Measurements from ENCODE around the gene ST3GAL5.
A peak's percentile ranks its signal among the peaks of the same experiment; 100 is the strongest.

Gene ST3GAL5

GRCh38 chr2:85854897-85855296, 33.9 kb downstream of the ST3GAL5 start:
- no peak overlapping the region for H3K9ac ChIP-seq
- peaks cover 23 to 42% (median 35%) of the 10 kb centered on the region in 10 experiments for H3K4me1 ChIP-seq
- H3K36me3 ChIP-seq = peaks cover 19 to 88% (median 38%) of the 10 kb centered on the region in 11 experiments; a peak in 20 of 22 replicates
- peaks cover 21 to 31% (median 26%) of the 10 kb centered on the region in 11 experiments for H3K9me3 ChIP-seq (replicated peaks in 1 of 11)
- no peaks in the 10 kb centered on the region for H4K20me1 ChIP-seq
- peak overlapping the region in 9 of 11 experiments; percentile 67 to 86 (median 83); a peak in 14 of 22 replicates for H3K27ac ChIP-seq
- peak overlapping the region in 7 of 11 experiments; percentile 71 to 90 (median 84); a peak in 8 of 22 replicates for H3K4me2 ChIP-seq
- TF ChIP-seq Cebpa-rat (IDR thresholded peaks at IDR 0.05) = no peak
- H3K27me3 ChIP-seq = no peaks in the 10 kb centered on the region
- peak overlapping the region in 1 of 10 experiments; percentile 14; a peak in 1 of 20 replicates for H3K4me3 ChIP-seq

DNA sequence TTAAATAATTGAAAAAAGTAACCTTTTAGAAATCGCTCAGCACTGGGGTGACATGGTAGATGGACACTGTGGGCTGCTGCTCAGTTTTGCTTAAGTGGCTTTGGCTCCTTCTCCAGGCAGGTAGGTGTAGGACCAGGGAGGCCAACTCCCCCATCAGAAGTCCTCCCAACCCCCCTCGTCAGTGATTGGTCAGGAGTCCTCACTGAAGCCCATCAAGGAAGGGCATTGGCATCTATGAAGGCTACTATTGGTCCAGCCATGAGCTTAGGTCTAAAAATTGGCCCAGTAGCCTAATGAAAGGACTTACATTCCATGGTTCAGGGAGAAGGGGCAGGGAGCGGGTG, 34.7 kb downstream of the ST3GAL5 start:
- peak overlapping the region; percentile 53 to 86 (median 79) for H3K27ac ChIP-seq
- peak overlapping the region in 9 of 10 experiments; percentile 0 to 44 (median 24); a peak in 10 of 20 replicates for H3K4me3 ChIP-seq
- H3K36me3 ChIP-seq = peaks cover 19 to 88% (median 34%) of the 10 kb centered on the region in 11 experiments; a peak in 20 of 22 replicates
- no peaks in the 10 kb centered on the region for H4K20me1 ChIP-seq
- peaks cover 23 to 42% (median 35%) of the 10 kb centered on the region in 10 experiments for H3K4me1 ChIP-seq
- H3K9ac ChIP-seq = peak overlapping the region; percentile 14 to 74 (median 58); a peak in 18 of 22 replicates
- TF ChIP-seq Cebpa-rat (IDR thresholded peaks at IDR 0.05) = no peak
- peak overlapping the region; percentile 71 to 90 (median 84) for H3K4me2 ChIP-seq
- peaks cover 21 to 31% (median 26%) of the 10 kb centered on the region in 11 experiments for H3K9me3 ChIP-seq (replicated peaks in 1 of 11)
- H3K27me3 ChIP-seq = no peaks in the 10 kb centered on the region

DNA sequence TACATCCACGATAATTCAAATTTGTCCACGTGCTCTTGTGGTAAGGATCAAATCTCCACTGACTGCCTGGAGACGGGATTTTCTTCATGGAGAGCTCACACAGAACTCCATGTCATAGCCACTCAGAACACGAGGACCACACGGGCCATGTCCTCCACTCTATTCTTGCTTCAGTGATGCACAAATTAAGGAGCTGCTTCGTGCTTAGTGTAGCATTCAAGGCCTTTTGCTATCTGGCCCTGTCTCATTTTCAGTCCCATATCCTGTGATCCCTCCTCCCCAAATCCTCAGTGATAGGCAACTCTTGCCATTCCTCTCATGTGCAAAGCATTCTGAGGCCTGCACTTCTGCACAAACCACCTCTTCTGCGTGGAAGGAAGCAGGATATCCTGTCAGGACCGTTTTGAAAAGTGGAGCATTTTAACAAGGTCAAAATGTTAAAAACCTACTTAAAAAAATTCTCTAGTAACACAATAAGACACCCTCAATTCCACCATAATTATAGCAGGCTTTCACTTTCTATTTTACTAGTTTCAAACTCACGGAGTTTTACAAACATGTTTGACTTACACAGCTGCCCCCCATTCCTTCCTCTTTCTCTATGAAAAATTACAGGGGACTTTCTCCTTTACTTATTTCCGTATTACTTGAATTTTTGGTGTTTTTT, 35.2 kb downstream of the ST3GAL5 start:
- peaks cover 21 to 31% (median 26%) of the 10 kb centered on the region in 11 experiments for H3K9me3 ChIP-seq (replicated peaks in 1 of 11)

DNA sequence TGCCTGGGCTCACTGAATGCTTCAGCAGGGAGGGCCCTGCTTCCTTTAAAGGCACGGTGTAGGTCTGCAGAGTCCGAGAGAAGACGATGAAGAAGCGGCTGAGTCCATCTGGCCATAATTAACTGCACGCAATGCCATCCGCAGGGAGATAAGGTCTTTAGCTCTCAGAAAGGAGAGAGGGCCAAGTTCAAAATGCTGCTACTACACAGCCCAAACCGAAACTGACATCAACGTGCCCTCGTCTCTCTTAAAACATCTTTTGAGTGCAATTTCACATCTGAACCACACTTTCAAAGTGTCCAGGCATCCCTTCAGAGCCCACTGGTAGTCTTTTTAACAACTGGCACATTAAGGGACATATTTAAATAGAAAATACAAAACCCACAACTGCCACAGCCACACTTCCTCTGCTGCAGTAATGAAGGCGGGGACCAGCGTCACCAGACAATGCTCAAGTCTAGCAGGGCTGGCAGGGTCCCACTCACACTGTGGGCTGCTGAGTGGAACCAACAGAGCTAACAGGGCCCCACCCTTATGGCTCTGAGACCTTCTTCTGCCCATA, 35.8 kb downstream of the ST3GAL5 start:
- H3K36me3 ChIP-seq = peaks cover 19 to 87% (median 29%) of the 10 kb centered on the region in 11 experiments; a peak in 19 of 22 replicates
- H3K9me3 ChIP-seq (replicated peaks in 1 of 11) = peaks cover 21 to 31% (median 26%) of the 10 kb centered on the region in 11 experiments
- H3K4me2 ChIP-seq = peak overlapping the region; percentile 71 to 90 (median 84)
- no peak for TF ChIP-seq Cebpa-rat (IDR thresholded peaks at IDR 0.05)
- H3K4me3 ChIP-seq = peak overlapping the region in 5 of 10 experiments; percentile 0 to 40 (median 35); a peak in 5 of 20 replicates
- peak overlapping the region; percentile 53 to 86 (median 79) for H3K27ac ChIP-seq
- H3K9ac ChIP-seq = peak overlapping the region; percentile 14 to 74 (median 58); a peak in 21 of 22 replicates
- H3K27me3 ChIP-seq = no peaks in the 10 kb centered on the region
- H3K4me1 ChIP-seq = peaks cover 23 to 42% (median 35%) of the 10 kb centered on the region in 10 experiments
- H4K20me1 ChIP-seq = no peaks in the 10 kb centered on the region

More for the DNA sequence above, 35.2 kb downstream of the ST3GAL5 start:
- H3K36me3 ChIP-seq = peaks cover 19 to 88% (median 31%) of the 10 kb centered on the region in 11 experiments; a peak in 19 of 22 replicates
- peaks cover 23 to 42% (median 35%) of the 10 kb centered on the region in 10 experiments for H3K4me1 ChIP-seq
- H3K27ac ChIP-seq = peak overlapping the region; percentile 53 to 86 (median 79)
- H3K9ac ChIP-seq = peak overlapping the region; percentile 14 to 74 (median 58); a peak in 21 of 22 replicates
- peak overlapping the region; percentile 71 to 90 (median 84) for H3K4me2 ChIP-seq
- peak overlapping the region; percentile 0 to 44 (median 24); a peak in 11 of 20 replicates for H3K4me3 ChIP-seq
- no peaks in the 10 kb centered on the region for H4K20me1 ChIP-seq
- TF ChIP-seq Cebpa-rat (IDR thresholded peaks at IDR 0.05) = no peak
- H3K27me3 ChIP-seq = no peaks in the 10 kb centered on the region

- Histone ChIP-seq H4K20me1 (no peaks in the 10 kb centered on the region), H3K36me3 (peaks cover 19 to 87% (median 30%) of the 10 kb centered on the region in 11 experiments; a peak in 19 of 22 replicates), H3K4me1 (peaks cover 23 to 42% (median 35%) of the 10 kb centered on the region in 10 experiments), H3K4me3 (no peak overlapping the region), H3K27ac (peak overlapping the region in 10 of 11 experiments; percentile 53 to 86 (median 81); a peak in 17 of 22 replicates), H3K9me3 (replicated peaks in 1 of 11) (peaks cover 21 to 31% (median 26%) of the 10 kb centered on the region in 11 experiments), H3K4me2 (peak overlapping the region; percentile 71 to 90 (median 84)), H3K9ac (peak overlapping the region in 10 of 11 experiments; percentile 43 to 74 (median 60); a peak in 14 of 22 replicates), H3K27me3 (no peaks in the 10 kb centered on the region)
- no peak for TF ChIP-seq Cebpa-rat (IDR thresholded peaks at IDR 0.05)
These were observed 36.5 kb downstream of the ST3GAL5 start for GRCh38 chr2:85852152-85852840.

GRCh38 chr2:85851253-85852151, 37.3 kb downstream of the ST3GAL5 start:
- no peak overlapping the region for H3K9ac ChIP-seq
- peaks cover 23 to 42% (median 35%) of the 10 kb centered on the region in 10 experiments for H3K4me1 ChIP-seq
- H3K27me3 ChIP-seq = no peaks in the 10 kb centered on the region
- no peak for TF ChIP-seq Cebpa-rat (IDR thresholded peaks at IDR 0.05)
- H3K27ac ChIP-seq = no peak overlapping the region
- peak overlapping the region in 7 of 11 experiments; percentile 4 to 43 (median 17); a peak in 7 of 22 replicates for H3K4me2 ChIP-seq
- H3K9me3 ChIP-seq (replicated peaks in 1 of 11) = peaks cover 19 to 25% (median 23%) of the 10 kb centered on the region in 11 experiments
- peaks cover 19 to 87% (median 28%) of the 10 kb centered on the region in 11 experiments; a peak in 19 of 22 replicates for H3K36me3 ChIP-seq
- H3K4me3 ChIP-seq = no peak overlapping the region
- no peaks in the 10 kb centered on the region for H4K20me1 ChIP-seq

GRCh38 chr2:85850451-85850850, 38.3 kb downstream of the ST3GAL5 start:
- Histone ChIP-seq H3K9ac (no peak overlapping the region), H3K4me1 (peaks cover 23 to 42% (median 35%) of the 10 kb centered on the region in 10 experiments), H3K4me3 (no peak overlapping the region), H4K20me1 (no peaks in the 10 kb centered on the region), H3K36me3 (peaks cover 9 to 87% (median 20%) of the 10 kb centered on the region in 11 experiments; a peak in 18 of 22 replicates), H3K27ac (no peak overlapping the region), H3K4me2 (no peak overlapping the region), H3K9me3 (replicated peaks in 1 of 11) (peaks cover 8 to 14% (median 12%) of the 10 kb centered on the region in 11 experiments), H3K27me3 (no peaks in the 10 kb centered on the region)
- no peak for TF ChIP-seq Cebpa-rat (IDR thresholded peaks at IDR 0.05)

All from BLaER1 treated with 17β-estradiol and CSF1 and Interleukin-3, amounts not matched to agents 10 nM and 100 nM (cell line).